RWPE1 (cell line): Measurements from ENCODE around the gene USP32.

ENCODE experiments used
- CTCF ChIA-PET: fragments of 350-600 bp; sonication (Branson Sonifier 250); formaldehyde crosslinking; extraction: SDS; loops from one replicate; lab custom pipeline; 2021; lab: Yijun Ruan, JAX
- POLR2A ChIA-PET: fragments of 400-600 bp; formaldehyde crosslinking; extraction: SDS; loops from one replicate; lab custom pipeline; 2020; ENCODE audit warnings: antibody characterized with exemption; ENCODE audit not compliant: low non-redundant PET; lab: Yijun Ruan, JAX
- DNase-seq: peaks from one replicate; pipeline ENCODE4 v3.0.0; 2012; ENCODE audit warnings: low spot score
- H3K27ac ChIP-seq: fragments of 450-650 bp; 2 replicates; pipeline ENCODE4 v1.5.1; 2017
- CTCF ChIP-seq: fragments of 450-650 bp; conservative IDR thresholded peaks from 2 replicates; pipeline ENCODE4 v1.5.1; 2017; ENCODE audit warnings: low read depth, mild to moderate bottlenecking

The USP32 gene

GRCh38 chr17:60371818-60372510, 20.0 kb downstream of the USP32 start:
- ChIA-PET POLR2A (interaction anchor here (0.7 kb wide), 1 partner anchor 17 kb away, joined by 3 read pairs; no protein-coding TSS in a partner anchor), CTCF (interaction anchor here (1.4 kb wide), 1 partner anchor 11 kb away, joined by 7 read pairs; no protein-coding TSS in a partner anchor)
- no peak overlapping the region for H3K27ac ChIP-seq
- no peak for TF ChIP-seq CTCF
- DNase-seq, result no peak

GRCh38 chr17:60371416-60371815, 20.5 kb downstream of the USP32 start:
- ChIA-PET POLR2A (no interaction called here), CTCF (no interaction called here)
- no peak for TF ChIP-seq CTCF
- no peak overlapping the region for H3K27ac ChIP-seq
- DNase-seq, result no peak

- no peak for DNase-seq
- no peak for TF ChIP-seq CTCF
- ChIA-PET CTCF (no interaction called here), POLR2A (no interaction called here)
- H3K27ac ChIP-seq, result no peak overlapping the region
Observed at GRCh38 chr17:60369727-60370126, 22.2 kb downstream of the USP32 start.

GRCh38 chr17:60363700-60364405, 28.1 kb downstream of the USP32 start:
- CTCF ChIA-PET, result interaction anchor here (0.6 kb wide), 1 partner anchor 72 kb away, joined by 4 read pairs; no protein-coding TSS in a partner anchor
- no peak overlapping the region for H3K27ac ChIP-seq
- no peak for TF ChIP-seq CTCF
- POLR2A ChIA-PET, result no interaction called here
- DNase-seq, result no peak

GRCh38 chr17:60362329-60362728, 29.6 kb downstream of the USP32 start:
- no peak for TF ChIP-seq CTCF
- CTCF ChIA-PET, result no interaction called here
- no peak for DNase-seq
- POLR2A ChIA-PET, result no interaction called here
- H3K27ac ChIP-seq, result no peak overlapping the region

- TF ChIP-seq CTCF, result no peak
- H3K27ac ChIP-seq, result no peak overlapping the region
- DNase-seq, result no peak
- ChIA-PET POLR2A (no interaction called here), CTCF (no interaction called here)
Observed at GRCh38 chr17:60361889-60362288, 30.0 kb downstream of the USP32 start.
